ENCODE results near the gene HES7. TPM values are rescaled to one million over a fixed set of nuclear protein-coding genes. Genes with fewer than 3 reads are reported as not detected.
A peak's percentile ranks its signal among the peaks of the same experiment; 100 is the strongest.

Gene HES7
- total RNA-seq, 4 donors from 2014 or later, result not detected

GRCh38 chr17:8153525-8153956, 29.6 kb upstream of the HES7 start:
- TF ChIP-seq CTCF (IDR thresholded peaks at IDR 0.05) (no peak), POLR2A (IDR thresholded peaks at IDR 0.05) (no peak)
- intact Hi-C loops (cut with DNase I; ENCODE audit: low total_unique reads), result no loop called here
- DNase-seq (ENCODE audit: low spot score in 2 of 2), result peak; percentile 94 to 96
- H3K4me3 ChIP-seq (ENCODE audit: low read depth, poor library complexity, severe bottlenecking), result no peak overlapping the region
- 5 to 8% methylated on average over 13 of the region's 13 CpGs for WGBS, 2 donors

DNA sequence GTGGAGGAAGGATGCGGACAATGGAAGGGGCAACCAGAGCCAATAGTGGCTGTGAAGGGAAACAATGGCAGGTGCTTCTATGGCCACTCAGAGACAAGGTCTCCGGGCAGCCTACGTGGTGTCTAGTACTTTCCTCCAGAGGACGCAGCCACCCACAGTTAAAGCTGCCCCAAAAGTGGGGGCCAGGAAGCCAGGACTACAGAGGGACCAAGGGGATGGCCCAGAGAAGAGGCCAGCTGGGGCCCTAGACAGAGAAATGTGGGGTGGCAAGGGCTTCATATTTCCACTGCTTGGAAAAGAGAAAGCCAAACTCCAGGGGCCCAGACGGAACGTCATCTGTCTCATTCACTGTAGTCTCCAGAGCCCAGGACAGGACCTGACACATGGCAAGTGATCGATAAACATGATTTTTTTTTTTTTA, 29.1 kb upstream of the HES7 start:
- TF ChIP-seq CTCF (IDR thresholded peaks at IDR 0.05), result no peak
- TF ChIP-seq POLR2A (IDR thresholded peaks at IDR 0.05), result no peak
- peak in 1 of 2 donors; percentile 88 for DNase-seq (ENCODE audit: low spot score in 2 of 2)
- intact Hi-C loops (cut with DNase I; ENCODE audit: low total_unique reads), result no loop called here
- 51 to 61% methylated on average over 7 of the region's 7 CpGs for WGBS, 2 donors
- H3K4me3 ChIP-seq (ENCODE audit: low read depth, poor library complexity, severe bottlenecking), result no peak overlapping the region

GRCh38 chr17:8152112-8152775, 28.3 kb upstream of the HES7 start, which contains the start of gene PER1:
PER1 (minus strand) TSS chr17:8152404; CDS start chr17:8150706, 1,698 bp downstream.
- WGBS, 2 donors, result 2 to 3% methylated on average over 21 to 42 of the region's 42 CpGs
- intact Hi-C loops (cut with DNase I; ENCODE audit: low total_unique reads), result no loop called here
- peak within 1 kb of the TSS; percentile 71 for H3K4me3 ChIP-seq (ENCODE audit: low read depth, poor library complexity, severe bottlenecking)
- peak in 1 of 2 donors; percentile 34 for TF ChIP-seq POLR2A (IDR thresholded peaks at IDR 0.05)
- TF ChIP-seq CTCF (IDR thresholded peaks at IDR 0.05), result no peak
- peak; percentile 96 to 99 for DNase-seq (ENCODE audit: low spot score in 2 of 2)

DNA sequence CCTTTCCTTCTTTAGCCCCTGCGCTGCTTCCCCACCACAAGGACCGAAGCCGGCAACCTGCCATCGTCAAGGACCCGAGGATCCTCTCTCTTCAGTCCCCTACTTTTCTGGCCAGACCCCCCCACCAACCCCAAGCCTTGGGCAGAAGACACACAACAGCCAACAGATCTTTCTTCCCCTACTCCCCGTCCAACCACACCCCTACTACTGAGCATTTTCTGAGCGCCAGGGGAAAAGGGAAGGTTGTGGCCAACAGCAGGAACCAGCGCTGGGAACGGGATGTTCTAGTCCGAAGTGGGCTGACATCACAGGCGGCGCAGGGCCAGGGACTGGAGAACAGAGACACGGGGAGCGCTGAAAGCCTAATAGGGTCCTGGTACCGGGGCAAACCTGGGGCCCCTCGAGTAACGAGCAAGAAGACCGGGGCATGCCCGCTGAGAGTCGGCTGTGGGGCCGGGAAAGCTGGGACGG, 27.8 kb upstream of the HES7 start:
- peak; percentile 88 to 98 for DNase-seq (ENCODE audit: low spot score in 2 of 2)
- TF ChIP-seq POLR2A (IDR thresholded peaks at IDR 0.05) (no peak), CTCF (IDR thresholded peaks at IDR 0.05) (no peak)
- 3 to 5% methylated on average over 22 of the region's 22 CpGs for WGBS, 2 donors
- H3K4me3 ChIP-seq (ENCODE audit: low read depth, poor library complexity, severe bottlenecking), result peak overlapping the region; percentile 71
- intact Hi-C loops (cut with DNase I; ENCODE audit: low total_unique reads), result no loop called here

DNA sequence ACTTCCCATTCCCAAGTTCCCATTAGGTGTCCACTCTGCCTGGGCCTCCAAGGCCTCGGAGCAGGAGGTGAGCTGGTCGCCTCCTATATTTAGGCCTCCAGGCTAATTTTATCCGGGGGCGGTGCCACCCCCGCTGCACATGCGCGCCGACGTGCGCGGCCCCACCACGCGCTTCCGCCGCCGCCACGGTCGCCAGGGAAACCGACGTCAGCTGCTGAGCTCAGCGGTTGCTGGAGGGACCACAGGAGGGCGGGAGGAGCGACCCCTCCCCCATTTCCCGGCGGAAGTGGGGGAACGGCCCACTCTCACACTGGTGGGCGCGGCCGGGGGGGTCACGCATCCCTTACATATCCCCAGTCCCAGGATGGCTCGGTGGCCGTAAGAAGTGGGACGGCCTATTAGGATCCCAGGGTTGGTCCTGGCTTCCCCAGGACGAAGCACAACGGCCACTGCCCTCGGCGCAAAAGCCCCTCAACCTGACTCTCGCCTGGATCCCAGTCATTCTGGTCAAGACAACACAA, 27.3 kb upstream of the HES7 start:
- no peak for TF ChIP-seq POLR2A (IDR thresholded peaks at IDR 0.05)
- TF ChIP-seq CTCF (IDR thresholded peaks at IDR 0.05), result no peak
- peak overlapping the region; percentile 71 for H3K4me3 ChIP-seq (ENCODE audit: low read depth, poor library complexity, severe bottlenecking)
- WGBS, 2 donors, result 8 to 21% methylated on average over 12 to 38 of the region's 38 CpGs
- intact Hi-C loops (cut with DNase I; ENCODE audit: low total_unique reads), result no loop called here
- DNase-seq (ENCODE audit: low spot score in 2 of 2), result peak; percentile 83 to 98

Measured in lower leg skin (tissue), 4 donors.